ENCODE data around the gene MACROD2.

GRCh38 chr20:16020971-16021370 lies 2025.7 kb downstream of the MACROD2 start:
- TF ChIP-seq, protein P1, sequence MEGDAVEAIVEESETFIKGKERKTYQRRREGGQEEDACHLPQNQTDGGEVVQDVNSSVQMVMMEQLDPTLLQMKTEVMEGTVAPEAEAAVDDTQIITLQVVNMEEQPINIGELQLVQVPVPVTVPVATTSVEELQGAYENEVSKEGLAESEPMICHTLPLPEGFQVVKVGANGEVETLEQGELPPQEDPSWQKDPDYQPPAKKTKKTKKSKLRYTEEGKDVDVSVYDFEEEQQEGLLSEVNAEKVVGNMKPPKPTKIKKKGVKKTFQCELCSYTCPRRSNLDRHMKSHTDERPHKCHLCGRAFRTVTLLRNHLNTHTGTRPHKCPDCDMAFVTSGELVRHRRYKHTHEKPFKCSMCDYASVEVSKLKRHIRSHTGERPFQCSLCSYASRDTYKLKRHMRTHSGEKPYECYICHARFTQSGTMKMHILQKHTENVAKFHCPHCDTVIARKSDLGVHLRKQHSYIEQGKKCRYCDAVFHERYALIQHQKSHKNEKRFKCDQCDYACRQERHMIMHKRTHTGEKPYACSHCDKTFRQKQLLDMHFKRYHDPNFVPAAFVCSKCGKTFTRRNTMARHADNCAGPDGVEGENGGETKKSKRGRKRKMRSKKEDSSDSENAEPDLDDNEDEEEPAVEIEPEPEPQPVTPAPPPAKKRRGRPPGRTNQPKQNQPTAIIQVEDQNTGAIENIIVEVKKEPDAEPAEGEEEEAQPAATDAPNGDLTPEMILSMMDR (IDR thresholded peaks at IDR 0.05): no peak
- no peak for TF ChIP-seq EP300 (IDR thresholded peaks at IDR 0.05; ENCODE audit: low read depth)
